B cell (primary cell): Measurements from ENCODE around the gene DECR2. TPM values are rescaled to one million over a fixed set of nuclear protein-coding genes. Genes with fewer than 3 reads are reported as not detected.
A peak's percentile ranks its signal among the peaks of the same experiment; 100 is the strongest.

Experiments
- ATAC-seq: fragments of 200-7000 bp; cut with Tn5 transposase; one replicate; pipeline ENCODE4 v1.10.0; 2021; ENCODE audit warnings: low read depth, mild to moderate bottlenecking, moderate number of reproducible peaks, moderate library complexity
- CTCF ChIA-PET: fragments of 350-600 bp; sonication (Branson Sonifier 250); formaldehyde crosslinking; loops from one replicate; lab custom pipeline; 2021; ENCODE audit warnings: antibody characterized with exemption, inconsistent platforms; lab: Charles Lee
- POLR2A ChIA-PET: fragments of 350-600 bp; sonication (Branson Sonifier 250); formaldehyde crosslinking; loops from one replicate; lab custom pipeline; 2021; ENCODE audit warnings: antibody characterized with exemption; lab: Charles Lee
- DNase-seq: peaks from one replicate; pipeline ENCODE4 v3.0.0; 2013
- H2AFZ ChIP-seq: 2 replicates; pipeline ENCODE4 v1.6.1; 2012; ENCODE audit warnings: mild to moderate bottlenecking, low read depth, low read length; ENCODE audit not compliant: insufficient read depth, poor library complexity, severe bottlenecking
- H3K27ac ChIP-seq, 2 donors: 1 replicate in 1 of 2; 2 replicates in 1 of 2; pipeline ENCODE4 v1.5.1; 2012 to 2013; ENCODE audit warnings: low read length in 2 of 2, mild to moderate bottlenecking in 2 of 2, moderate library complexity in 1 of 2
- H3K27me3 ChIP-seq, 4 experiments: fragments of 200-600 bp in 1 of 4; sonication (generic) in 1 of 4; replicated peaks in 1 of 4; 1 replicate in 2 of 4; 2 replicates in 2 of 4; pipeline versions ENCODE4 v1.6.1 to v1.7.0; 2013 to 2016; ENCODE audit warnings: low read length in 3 of 4, mild to moderate bottlenecking in 2 of 4, mixed read lengths in 1 of 4, moderate library complexity in 1 of 4; ENCODE audit not compliant: insufficient read depth in 4 of 4, control insufficient read depth in 3 of 4; ENCODE audit errors: control extremely low read depth in 1 of 4
- H3K36me3 ChIP-seq, 2 experiments: replicated peaks in 1 of 2; 1 replicate in 1 of 2; 2 replicates in 1 of 2; pipeline versions ENCODE4 v1.6.1 to v1.7.1; 2013; ENCODE audit warnings: low read length in 1 of 2; ENCODE audit not compliant: insufficient read depth in 2 of 2, control insufficient read depth in 1 of 2; ENCODE audit errors: control extremely low read depth in 1 of 2, extremely low read depth in 1 of 2
- H3K4me1 ChIP-seq, 2 donors: fragments of 200-600 bp in 1 of 2; sonication (generic) in 1 of 2; 1 replicate in 1 of 2; 2 replicates in 1 of 2; pipeline versions ENCODE4 v1.5.1 to v1.6.1; 2013 to 2017; ENCODE audit warnings: low read length in 2 of 2; ENCODE audit not compliant: control insufficient read depth in 2 of 2, insufficient read depth in 2 of 2
- H3K4me2 ChIP-seq: replicated peaks from 2 replicates; pipeline ENCODE3; 2012; ENCODE audit warnings: mild to moderate bottlenecking, low read depth, low read length; ENCODE audit not compliant: poor library complexity, severe bottlenecking
- H3K4me3 ChIP-seq, 5 experiments: fragments of 200-600 bp in 1 of 5; sonication (generic) in 1 of 5; 1 replicate in 3 of 5; 2 replicates in 2 of 5; pipeline versions ENCODE4 v1.5.1 to v1.7.0; 2011 to 2016; ENCODE audit warnings: low read length in 4 of 5, mild to moderate bottlenecking in 4 of 5, low read depth in 2 of 5, control low read depth in 1 of 5, moderate library complexity in 1 of 5; ENCODE audit not compliant: insufficient read depth in 1 of 5; ENCODE audit errors: control extremely low read depth in 1 of 5, extremely low read depth in 1 of 5
- H3K79me2 ChIP-seq: fragments of 200-600 bp; sonication (generic); one replicate; pipeline ENCODE4 v1.6.0; 2016; ENCODE audit warnings: low read length; ENCODE audit not compliant: control insufficient read depth, insufficient read depth
- H3K9ac ChIP-seq: fragments of 200-600 bp; sonication (generic); 2 replicates; pipeline ENCODE4 v1.6.1; 2017; ENCODE audit warnings: mild to moderate bottlenecking, low read length, moderate library complexity
- H3K9me3 ChIP-seq, 3 donors: one replicate each; pipeline versions ENCODE4 v1.6.1 to v1.7.1; 2013; ENCODE audit warnings: low read length in 2 of 3; ENCODE audit not compliant: control insufficient read depth in 2 of 3, insufficient read depth in 1 of 3; ENCODE audit errors: control extremely low read depth in 1 of 3
- H4K20me1 ChIP-seq: 2 replicates; pipeline ENCODE4 v1.6.0; 2012; ENCODE audit warnings: mild to moderate bottlenecking, low read length; ENCODE audit not compliant: insufficient read depth, control insufficient read depth, poor library complexity, severe bottlenecking
- H3K27ac Mint-ChIP-seq: one replicate; pipeline ENCODE4 v1.8.0; 2021; ENCODE audit warnings: mixed read lengths
- H3K27me3 Mint-ChIP-seq: one replicate; pipeline ENCODE4 v1.8.0; 2021; ENCODE audit warnings: mixed read lengths
- H3K4me1 Mint-ChIP-seq: one replicate; pipeline ENCODE4 v1.8.0; 2021; ENCODE audit warnings: mixed read lengths
- H3K4me3 Mint-ChIP-seq: one replicate; pipeline ENCODE4 v1.8.0; 2021; ENCODE audit warnings: mixed read lengths
- H3K9me3 Mint-ChIP-seq: one replicate; pipeline ENCODE4 v1.8.0; 2022; ENCODE audit warnings: mixed read lengths; ENCODE audit not compliant: insufficient read depth
- EZH2 ChIP-seq: IDR thresholded peaks from 2 replicates; pipeline ENCODE4 v1.6.1; 2012; ENCODE audit warnings: borderline replicate concordance, low read depth, mild to moderate bottlenecking, moderate library complexity, low read length; ENCODE audit not compliant: insufficient read depth, poor library complexity, severe bottlenecking
- WGBS: methylation state at CpG from one replicate; pipeline ENCODE4 v1.1.5; 2013; ENCODE audit warnings: missing lambda C conversion rate; ENCODE audit not compliant: insufficient coverage; 5-methylcytosine and 5-hydroxymethylcytosine counted together
- intact Hi-C: fragments of 100-400 bp; cut with micrococcal nuclease; formaldehyde crosslinking; loops from one replicate; pipeline ENCODE4 v1.10.0; 2022
- polyA plus RNA-seq: library from polyadenylated mRNA; depleted of rRNA; stranded (reverse); fragments of >200 nt; gene quantifications from 2 replicates; pipeline ENCODE4 v1.2.3, GENCODE V29; 2012
- total RNA-seq, 2 donors: library from RNA; stranded (reverse); fragments of 120-200 nt in 1 of 2; gene quantifications; 1 replicate in 1 of 2; 2 replicates in 1 of 2; pipeline versions ENCODE4 v1.2.3 to v1.2.4, GENCODE V29; 2013 to 2022
- TF ChIP-seq, protein P1 (sequence below): fragments of 200-600 bp; IDR thresholded peaks from one replicate; pipeline ENCODE4 v1.8.0; 2022; ENCODE audit warnings: antibody characterized with exemption, mild to moderate bottlenecking

Gene DECR2
- total and polyA plus RNA-seq, 2 donors (not counting 1 experiment from before 2014, with no cell fraction given): 11.0 to 16.3 TPM

DNA sequence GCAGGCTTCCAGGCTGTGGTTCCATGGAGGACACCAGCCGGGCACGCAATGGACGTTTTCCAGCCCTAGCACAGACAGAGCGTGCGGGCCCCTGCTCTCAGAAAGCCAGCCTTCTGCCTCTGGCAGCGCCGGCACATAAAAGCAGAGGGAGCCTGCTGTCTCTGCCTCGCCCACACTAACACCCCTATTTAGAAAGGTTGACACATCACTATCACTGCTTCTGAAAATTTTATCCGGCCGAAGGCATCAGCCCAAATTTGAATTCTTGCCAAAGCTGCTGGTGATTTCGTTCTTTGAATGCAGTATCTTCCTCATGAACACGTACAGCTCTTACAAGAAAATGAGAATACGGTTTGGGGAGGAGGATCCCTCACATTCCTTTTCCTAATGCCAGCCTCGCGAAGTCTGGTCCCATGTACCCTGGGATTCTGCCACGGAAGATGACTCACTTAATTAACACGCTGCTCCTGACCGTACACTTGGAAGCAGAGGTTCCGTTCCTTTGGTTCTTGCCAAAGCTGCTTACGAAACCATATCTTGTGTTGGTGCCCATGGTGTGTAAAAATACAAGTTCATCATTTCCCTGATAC, 22.4 kb downstream of the DECR2 start:
- Histone ChIP-seq H3K4me2 (peak overlapping the region; percentile 86), H4K20me1 (peaks cover 11% of the 10 kb centered on the region), H3K79me2 (peaks cover 24% of the 10 kb centered on the region), H3K9me3 (no peaks in the 10 kb centered on the region), H3K27me3 (peaks cover 0 to 14% (median 2%) of the 10 kb centered on the region in 4 experiments), H3K9ac (peak overlapping the region; percentile 68), H3K4me3 (peak overlapping the region in 2 of 5 experiments; percentile 52 to 54), H3K36me3 (no peaks in the 10 kb centered on the region), H3K27ac (no peak overlapping the region), H3K4me1 (peaks cover 16 to 22% of the 10 kb centered on the region in 2 donors), H2AFZ (peak overlapping the region; percentile 86)
- WGBS: 81% methylated on average over 18 of the region's 20 CpGs
- H3K9me3 Mint-ChIP-seq: no peaks in the 10 kb centered on the region
- TF ChIP-seq EZH2: no peak
- TF ChIP-seq, protein P1, sequence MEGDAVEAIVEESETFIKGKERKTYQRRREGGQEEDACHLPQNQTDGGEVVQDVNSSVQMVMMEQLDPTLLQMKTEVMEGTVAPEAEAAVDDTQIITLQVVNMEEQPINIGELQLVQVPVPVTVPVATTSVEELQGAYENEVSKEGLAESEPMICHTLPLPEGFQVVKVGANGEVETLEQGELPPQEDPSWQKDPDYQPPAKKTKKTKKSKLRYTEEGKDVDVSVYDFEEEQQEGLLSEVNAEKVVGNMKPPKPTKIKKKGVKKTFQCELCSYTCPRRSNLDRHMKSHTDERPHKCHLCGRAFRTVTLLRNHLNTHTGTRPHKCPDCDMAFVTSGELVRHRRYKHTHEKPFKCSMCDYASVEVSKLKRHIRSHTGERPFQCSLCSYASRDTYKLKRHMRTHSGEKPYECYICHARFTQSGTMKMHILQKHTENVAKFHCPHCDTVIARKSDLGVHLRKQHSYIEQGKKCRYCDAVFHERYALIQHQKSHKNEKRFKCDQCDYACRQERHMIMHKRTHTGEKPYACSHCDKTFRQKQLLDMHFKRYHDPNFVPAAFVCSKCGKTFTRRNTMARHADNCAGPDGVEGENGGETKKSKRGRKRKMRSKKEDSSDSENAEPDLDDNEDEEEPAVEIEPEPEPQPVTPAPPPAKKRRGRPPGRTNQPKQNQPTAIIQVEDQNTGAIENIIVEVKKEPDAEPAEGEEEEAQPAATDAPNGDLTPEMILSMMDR: no peak
- H3K4me3 Mint-ChIP-seq: peak overlapping the region; percentile 93
- peaks cover 25% of the 10 kb centered on the region for H3K4me1 Mint-ChIP-seq
- peaks cover 9% of the 10 kb centered on the region for H3K27me3 Mint-ChIP-seq
- CTCF ChIA-PET: interaction anchor here (0.9 to 1.4 kb wide), 2 partner anchors 24 to 189 kb away, joined by 3 read pairs; partner anchors contain the start of gene FAM234A
- H3K27ac Mint-ChIP-seq: peak overlapping the region; percentile 37
- POLR2A ChIA-PET: interaction anchor here (2.8 kb wide), 1 partner anchor 23 kb away, joined by 13 read pairs; the partner anchor contains the start of gene DECR2
- no peak for DNase-seq
- no peak for ATAC-seq
- intact Hi-C loops: no loop called here

DNA sequence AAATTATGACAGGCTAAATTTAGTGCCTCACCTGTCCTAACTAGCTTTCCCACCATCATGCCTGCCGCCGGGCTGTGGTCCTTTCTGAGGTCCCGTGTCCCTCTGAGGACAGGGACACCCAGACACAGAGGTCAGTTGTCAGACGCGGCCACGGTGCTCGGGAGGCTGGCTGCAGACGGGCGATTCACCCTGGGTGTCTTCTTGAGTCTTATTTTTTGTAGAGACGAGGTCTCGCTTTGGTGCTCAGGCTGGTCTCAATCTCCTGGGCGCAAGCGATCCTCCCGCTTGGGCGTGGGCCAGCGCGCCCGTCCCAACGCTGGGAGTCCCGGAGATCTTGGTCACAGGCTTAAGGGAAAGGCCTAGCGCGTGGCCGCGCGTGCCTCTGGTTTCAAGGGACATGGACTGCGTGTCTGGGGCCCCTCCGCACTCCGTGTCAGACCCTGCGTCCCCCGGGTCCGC, 23.0 kb downstream of the DECR2 start:
- Histone ChIP-seq H3K36me3 (no peaks in the 10 kb centered on the region), H3K4me1 (peaks cover 16 to 22% of the 10 kb centered on the region in 2 donors), H4K20me1 (peaks cover 11% of the 10 kb centered on the region), H3K4me3 (peak overlapping the region in 4 of 5 experiments; percentile 52 to 71 (median 62)), H2AFZ (peak overlapping the region; percentile 86), H3K9me3 (no peaks in the 10 kb centered on the region), H3K27ac (peak overlapping the region in 1 of 2 donors; percentile 92), H3K27me3 (peaks cover 0 to 14% (median 2%) of the 10 kb centered on the region in 4 experiments), H3K4me2 (peak overlapping the region; percentile 86), H3K9ac (peak overlapping the region; percentile 68), H3K79me2 (peaks cover 24% of the 10 kb centered on the region)
- Mint-ChIP-seq H3K4me1 (peaks cover 25% of the 10 kb centered on the region), H3K4me3 (peak overlapping the region; percentile 93), H3K9me3 (no peaks in the 10 kb centered on the region), H3K27me3 (peaks cover 9% of the 10 kb centered on the region), H3K27ac (peak overlapping the region; percentile 37)
- POLR2A ChIA-PET: interaction anchor here (2.8 kb wide), 1 partner anchor 23 kb away, joined by 13 read pairs; the partner anchor contains the start of gene DECR2
- CTCF ChIA-PET: interaction anchor here (0.9 to 1.3 kb wide), 3 partner anchors 23 to 318 kb away, joined by 3 to 4 read pairs (median 3); no protein-coding TSS in a partner anchor
- DNase-seq (no peak), ATAC-seq (no peak)
- TF ChIP-seq, protein P1: no peak
- no peak for TF ChIP-seq EZH2
- WGBS: 14% methylated on average over 28 of the region's 31 CpGs
- intact Hi-C loops: loop anchor here (1.0 to 5.0 kb wide), 4 partner anchors 23 to 103 kb away; partner anchors contain the start of genes CAPN15, DECR2 and PGAP6
